GM23248 (cell line): ENCODE results near the gene HERC4. TPM values are rescaled to one million over a fixed set of nuclear protein-coding genes. Genes with fewer than 3 reads are reported as not detected.
"Not testable (repeated sequence)": the region's sequence is repeated elsewhere in the genome, so short reads cannot be mapped to it uniquely, and the experiment has no call there.

Source experiments
- DNase-seq: peaks from one replicate; pipeline ENCODE4 v3.0.0-alpha.2; 2015
- H2AFZ ChIP-seq: fragments of 200-600 bp; sonication (generic); 2 replicates; pipeline ENCODE4 v1.6.1; 2016; ENCODE audit warnings: antibody characterized with exemption
- H3F3A ChIP-seq: fragments of 200-600 bp; sonication (generic); 2 replicates; pipeline ENCODE4 v1.6.1; 2016; ENCODE audit warnings: mild to moderate bottlenecking, antibody characterized with exemption, mixed run types; ENCODE audit not compliant: insufficient read depth
- H3K27ac ChIP-seq: fragments of 200-600 bp; sonication (generic); 2 replicates; pipeline ENCODE4 v1.5.1; 2016; ENCODE audit warnings: mild to moderate bottlenecking
- H3K27me3 ChIP-seq: fragments of 200-600 bp; sonication (generic); replicated peaks from 2 replicates; pipeline ENCODE4 v1.6.1; 2016; ENCODE audit warnings: mild to moderate bottlenecking; ENCODE audit not compliant: insufficient read depth
- H3K36me3 ChIP-seq: fragments of 200-600 bp; sonication (generic); 2 replicates; pipeline ENCODE4 v1.6.1; 2016; ENCODE audit warnings: low read depth, mild to moderate bottlenecking
- H3K4me1 ChIP-seq: fragments of 200-600 bp; sonication (generic); 2 replicates; pipeline ENCODE4 v1.6.1; 2016; ENCODE audit warnings: mild to moderate bottlenecking; ENCODE audit not compliant: insufficient read depth
- H3K4me2 ChIP-seq: fragments of 200-600 bp; sonication (generic); one replicate; pipeline ENCODE4 v1.6.1; 2016; ENCODE audit warnings: mild to moderate bottlenecking; ENCODE audit not compliant: unreplicated experiment
- H3K4me3 ChIP-seq: fragments of 200-600 bp; sonication (generic); 2 replicates; pipeline ENCODE4 v1.5.1; 2016; ENCODE audit warnings: mild to moderate bottlenecking
- H3K79me2 ChIP-seq: fragments of 200-600 bp; sonication (generic); 2 replicates; pipeline ENCODE4 v1.6.1; 2016; ENCODE audit warnings: mild to moderate bottlenecking; ENCODE audit not compliant: insufficient read depth
- H3K9ac ChIP-seq: fragments of 200-600 bp; sonication (generic); 2 replicates; pipeline ENCODE4 v1.6.1; 2016; ENCODE audit warnings: mild to moderate bottlenecking
- H3K9me2 ChIP-seq: fragments of 200-600 bp; sonication (generic); 2 replicates; pipeline ENCODE4 v1.6.1; 2016; ENCODE audit warnings: mixed run types, mild to moderate bottlenecking, moderate library complexity; ENCODE audit not compliant: insufficient read depth
- H3K9me3 ChIP-seq: fragments of 200-600 bp; sonication (generic); one replicate; pipeline ENCODE4 v1.6.1; 2017; ENCODE audit warnings: low read depth
- H4K20me1 ChIP-seq: fragments of 200-600 bp; sonication (generic); 2 replicates; pipeline ENCODE4 v1.6.0; 2016; ENCODE audit not compliant: insufficient read depth
- EZH2 ChIP-seq: fragments of 200-600 bp; sonication (generic); IDR thresholded peaks from 2 replicates; pipeline ENCODE4 v1.6.1; 2018; ENCODE audit warnings: antibody characterized with exemption, mild to moderate bottlenecking; ENCODE audit not compliant: insufficient read depth, poor library complexity, severe bottlenecking
- EZH2phosphoT487 ChIP-seq: fragments of 200-600 bp; sonication (generic); IDR thresholded peaks from 2 replicates; pipeline ENCODE4 v1.6.1; 2018; ENCODE audit warnings: antibody characterized with exemption, moderate library complexity, mild to moderate bottlenecking, low read depth; ENCODE audit not compliant: insufficient read depth
- WGBS, 2 experiments: methylation state at CpG; one replicate each; pipeline ENCODE4 v1.1.6; 2015 to 2017; ENCODE audit warnings: low lambda C conversion rate in 2 of 2, low coverage in 1 of 2; ENCODE audit errors: missing lambda C conversion rate in 2 of 2; 5-methylcytosine and 5-hydroxymethylcytosine counted together
- in situ Hi-C: fragments of 300-500 bp; cut with MboI; formaldehyde crosslinking; loops from 2 replicates; pipeline ENCODE4 v1.15.0; 2020
- polyA plus RNA-seq: library from polyadenylated mRNA; unstranded; fragments of >200 nt; fragmentation: Nextera tagmentation; extraction: Ambion mirVana; gene quantifications from 2 replicates; pipeline ENCODE4 v1.2.1, GENCODE V29; 2016
- total RNA-seq: library from RNA; depleted of rRNA; stranded (reverse); fragments of >200 nt; shearing (Covaris generic); gene quantifications from 2 replicates; pipeline ENCODE4 v1.2.3, GENCODE V29; 2014

Gene HERC4
- total and polyA plus RNA-seq, 2 experiments from 2014 or later = 127 to 228 TPM

DNA sequence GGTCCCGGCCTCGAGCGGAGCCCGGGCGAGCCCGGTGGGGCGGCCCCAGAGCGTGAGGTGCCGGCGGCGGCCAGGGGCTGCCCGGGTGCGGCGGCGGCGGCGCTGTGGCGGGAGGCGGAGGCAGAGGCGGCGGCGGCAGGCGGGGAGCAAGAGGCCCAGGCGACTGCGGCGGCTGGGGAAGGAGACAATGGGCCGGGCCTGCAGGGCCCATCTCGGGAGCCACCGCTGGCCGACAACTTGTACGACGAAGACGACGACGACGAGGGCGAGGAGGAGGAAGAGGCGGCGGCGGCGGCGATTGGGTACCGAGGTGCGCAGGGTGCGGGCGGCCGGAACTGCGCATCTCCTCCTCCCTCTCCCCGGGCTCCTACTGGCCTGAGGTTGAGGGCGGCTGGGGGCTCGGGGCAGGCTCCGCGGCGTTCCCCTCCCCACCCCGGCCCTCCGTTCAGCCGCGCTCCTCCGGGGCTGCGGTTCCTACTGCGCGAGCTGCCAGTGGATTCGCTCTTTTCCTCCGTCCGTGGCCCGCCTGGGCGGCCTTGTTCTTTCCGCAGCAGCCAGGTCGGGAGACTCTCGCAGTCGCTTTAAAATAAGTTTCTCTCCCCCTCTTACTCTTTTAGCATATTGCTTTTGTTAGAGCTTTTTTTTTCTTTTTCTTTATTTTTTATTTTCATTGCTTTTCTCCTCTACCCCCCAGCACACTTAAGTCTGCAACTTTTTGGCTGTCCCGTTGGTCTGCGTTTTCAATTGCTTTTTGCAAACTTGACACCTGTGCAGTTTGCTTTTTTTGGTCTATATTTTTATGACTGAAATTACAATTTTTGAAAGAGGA lies 190.0 kb downstream of the HERC4 start:
- TF ChIP-seq EZH2 (no peak), EZH2phosphoT487 (no peak)
- Histone ChIP-seq H4K20me1 (no peaks in the 10 kb centered on the region), H3K9ac (peak overlapping the region; percentile 84), H2AFZ (peak overlapping the region; percentile 52), H3K4me3 (peak overlapping the region; percentile 85), H3K9me3 (no peaks in the 10 kb centered on the region), H3F3A (peaks cover 33% of the 10 kb centered on the region), H3K27me3 (no peaks in the 10 kb centered on the region), H3K4me1 (peaks cover 14% of the 10 kb centered on the region), H3K27ac (peak overlapping the region; percentile 87), H3K36me3 (peaks cover 32% of the 10 kb centered on the region), H3K4me2 (peak overlapping the region; percentile 93), H3K9me2 (no peaks in the 10 kb centered on the region), H3K79me2 (peaks cover 50% of the 10 kb centered on the region)
- WGBS, 2 experiments = 1% methylated on average over 45 to 60 of the region's 73 CpGs
- in situ Hi-C loops = no loop called here
- DNase-seq = peak; percentile 88

DNA sequence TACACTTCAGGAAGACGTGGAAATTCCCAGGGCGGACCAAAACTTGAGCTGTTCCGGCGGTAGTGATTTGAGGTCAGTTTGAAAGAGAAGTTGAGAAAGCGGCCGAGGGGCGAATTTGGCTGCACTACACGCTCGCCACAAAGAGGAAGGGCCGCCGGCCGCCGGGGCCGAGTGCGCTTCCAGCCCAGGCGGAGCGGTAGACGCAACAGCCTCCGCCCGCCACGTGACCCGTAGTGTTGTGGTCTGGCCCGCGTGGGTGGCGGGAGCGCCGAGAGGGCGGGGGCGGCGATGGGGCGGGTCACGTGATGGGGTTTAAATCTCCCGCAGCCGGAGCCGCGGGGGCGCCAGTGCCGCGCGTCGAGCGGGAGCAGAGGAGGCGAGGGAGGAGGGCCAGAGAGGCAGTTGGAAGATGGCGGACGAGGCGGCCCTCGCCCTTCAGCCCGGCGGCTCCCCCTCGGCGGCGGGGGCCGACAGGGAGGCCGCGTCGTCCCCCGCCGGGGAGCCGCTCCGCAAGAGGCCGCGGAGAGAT lies 190.7 kb downstream of the HERC4 start, which contains the start of gene SIRT1:
Gene SIRT1 (plus strand): TSS at position 344 of the 529 bp plus-strand sequence. CDS start 66 bp downstream, at position 410.
- Histone ChIP-seq H2AFZ (peak within 1 kb of the TSS; percentile 93), H4K20me1 (no peaks in the 10 kb centered on the region), H3K4me1 (peaks cover 14% of the 10 kb centered on the region), H3K36me3 (peaks cover 25% of the 10 kb centered on the region), H3K4me2 (peak within 1 kb of the TSS; percentile 95), H3K79me2 (peaks cover 43% of the 10 kb centered on the region), H3K27me3 (no peaks in the 10 kb centered on the region), H3K9ac (peak within 1 kb of the TSS; percentile 84), H3K4me3 (peak within 1 kb of the TSS; percentile 85), H3F3A (peaks cover 33% of the 10 kb centered on the region), H3K9me3 (no peaks in the 10 kb centered on the region), H3K27ac (peak within 1 kb of the TSS; percentile 87), H3K9me2 (no peaks in the 10 kb centered on the region)
- DNase-seq = peak; percentile 97
- in situ Hi-C loops = no loop called here
- TF ChIP-seq EZH2 = no peak
- TF ChIP-seq EZH2phosphoT487 = no peak
- 0 to 2% methylated on average over 43 to 51 of the region's 62 CpGs for WGBS, 2 experiments

DNA sequence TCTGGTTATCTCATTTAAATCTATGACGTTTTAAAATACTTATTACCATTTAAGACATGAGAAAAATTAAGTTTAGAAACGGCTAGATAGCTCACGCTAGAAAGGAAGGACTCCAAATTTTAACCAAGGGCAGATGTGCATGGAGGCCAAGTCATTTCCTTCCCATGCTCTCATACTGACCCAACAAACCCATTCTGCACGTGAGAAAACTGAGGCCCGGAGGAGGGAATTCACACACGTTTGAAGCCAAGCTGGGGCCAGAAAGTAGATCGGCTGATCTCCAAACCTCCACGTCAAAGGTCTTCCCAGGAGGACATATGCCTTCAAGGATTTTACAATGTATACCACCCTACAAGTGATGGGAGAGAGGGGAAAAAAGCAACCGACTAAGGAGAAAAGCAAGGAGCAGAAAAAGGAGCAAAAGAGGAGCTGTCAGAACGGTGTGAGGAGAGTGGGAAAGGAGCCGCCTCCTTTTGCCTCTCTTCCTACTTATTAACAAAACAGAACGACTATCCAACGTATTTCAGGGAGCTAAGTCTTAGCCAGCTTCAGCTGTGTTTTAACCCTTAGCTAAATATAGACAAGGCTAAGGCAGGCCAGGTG lies 191.3 kb downstream of the HERC4 start:
- H3K4me3 ChIP-seq = peak overlapping the region; percentile 85
- H3K36me3 ChIP-seq = peaks cover 19% of the 10 kb centered on the region
- peaks cover 33% of the 10 kb centered on the region for H3F3A ChIP-seq
- DNase-seq = peak; percentile 57
- H3K9me3 ChIP-seq = no peaks in the 10 kb centered on the region
- H3K27me3 ChIP-seq = no peaks in the 10 kb centered on the region
- in situ Hi-C loops = no loop called here
- no peaks in the 10 kb centered on the region for H3K9me2 ChIP-seq
- H3K4me1 ChIP-seq = peaks cover 14% of the 10 kb centered on the region
- peak overlapping the region; percentile 93 for H2AFZ ChIP-seq
- no peaks in the 10 kb centered on the region for H4K20me1 ChIP-seq
- TF ChIP-seq EZH2 = no peak
- no peak for TF ChIP-seq EZH2phosphoT487
- peak overlapping the region; percentile 84 for H3K9ac ChIP-seq
- peaks cover 37% of the 10 kb centered on the region for H3K79me2 ChIP-seq
- peak overlapping the region; percentile 87 for H3K27ac ChIP-seq
- 1 to 2% methylated on average over 13 of the region's 13 CpGs for WGBS, 2 experiments
- peak overlapping the region; percentile 95 for H3K4me2 ChIP-seq

GRCh38 chr10:67878133-67878532 lies 196.9 kb downstream of the HERC4 start:
- Histone ChIP-seq H3K27ac (no peak overlapping the region), H2AFZ (no peak overlapping the region), H3K4me3 (no peak overlapping the region), H3K9me2 (no peaks in the 10 kb centered on the region), H3K4me2 (no peak overlapping the region), H3K4me1 (no peaks in the 10 kb centered on the region), H3K27me3 (no peaks in the 10 kb centered on the region), H3K36me3 (no peaks in the 10 kb centered on the region), H3K9me3 (no peaks in the 10 kb centered on the region), H3K79me2 (no peaks in the 10 kb centered on the region), H4K20me1 (no peaks in the 10 kb centered on the region), H3F3A (0 out of 2 replicates have a peak, but pooled peaks cover under 1% of the 10 kb centered on the region), H3K9ac (no peak overlapping the region)
- DNase-seq = no peak
- no peak for TF ChIP-seq EZH2
- TF ChIP-seq EZH2phosphoT487 = no peak
- 87 to 88% methylated on average over 7 of the region's 7 CpGs for WGBS, 2 experiments
- in situ Hi-C loops = no loop called here

DNA sequence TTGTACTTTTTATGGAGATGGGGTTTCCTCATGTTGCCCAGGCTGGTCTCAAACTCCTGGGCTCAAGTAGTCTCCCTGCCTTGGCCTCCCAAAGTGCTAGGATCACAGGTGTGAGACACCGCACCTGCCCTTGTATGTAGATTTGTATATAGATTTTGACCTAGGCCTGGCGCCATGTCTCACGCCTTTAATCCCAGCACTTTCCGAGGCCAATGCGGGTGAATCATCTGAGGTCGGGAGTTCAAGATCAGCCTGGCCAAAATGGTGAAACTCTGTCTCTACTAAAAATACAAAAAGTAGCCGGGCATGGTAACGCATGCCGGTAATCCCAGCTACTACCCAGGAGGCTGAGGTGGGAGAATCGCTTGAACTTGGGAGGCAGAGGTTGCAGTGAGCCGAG lies 197.7 kb downstream of the HERC4 start:
- H3K9me2 ChIP-seq, H3K9me3 ChIP-seq, H4K20me1 ChIP-seq, H3K4me2 ChIP-seq, H3K27me3 ChIP-seq, H3F3A ChIP-seq, H3K79me2 ChIP-seq, H3K27ac ChIP-seq, in situ Hi-C loops, H2AFZ ChIP-seq, H3K36me3 ChIP-seq, H3K4me1 ChIP-seq, DNase-seq, H3K9ac ChIP-seq, H3K4me3 ChIP-seq: not testable (repeated sequence)
- WGBS, 2 experiments = 91 to 92% methylated on average over 11 of the region's 11 CpGs
